Spleen (tissue), 11 donors: ENCODE results near the gene SLC35C1. TPM values are rescaled to one million over a fixed set of nuclear protein-coding genes. Genes with fewer than 3 reads are reported as not detected.

Experiments used
- DNase-seq: peaks from one replicate; pipeline ENCODE4 v3.0.0-alpha.2; 2020
- H3K27ac ChIP-seq, 8 donors: fragments of 200-600 bp; sonication (generic) in 7 of 8; 1 replicate in 4 of 8; 2 replicates in 4 of 8; pipeline versions ENCODE4 v1.5.0 to v1.8.0; 2016 to 2021; ENCODE audit warnings: inconsistent platforms in 4 of 8, mild to moderate bottlenecking in 4 of 8, moderate library complexity in 1 of 8
- H3K27me3 ChIP-seq, 7 donors: fragments of 200-600 bp; sonication (generic) in 6 of 7; replicated peaks in 1 of 7; 1 replicate in 4 of 7; 2 replicates in 3 of 7; pipeline versions ENCODE4 v1.5.0 to v1.8.0; 2016 to 2021; ENCODE audit warnings: inconsistent platforms in 3 of 7, mild to moderate bottlenecking in 1 of 7
- H3K36me3 ChIP-seq, 6 donors: fragments of 200-600 bp; sonication (generic) in 5 of 6; 1 replicate in 4 of 6; 2 replicates in 2 of 6; pipeline versions ENCODE4 v1.5.0 to v1.8.0; 2016 to 2021; ENCODE audit warnings: inconsistent platforms in 2 of 6
- H3K4me1 ChIP-seq, 6 donors: fragments of 200-600 bp; sonication (generic) in 5 of 6; 1 replicate in 3 of 6; 2 replicates in 3 of 6; pipeline versions ENCODE4 v1.5.0 to v1.8.0; 2016 to 2021; ENCODE audit warnings: inconsistent platforms in 3 of 6
- H3K4me3 ChIP-seq, 8 donors: fragments of 200-600 bp; sonication (generic) in 7 of 8; 1 replicate in 4 of 8; 2 replicates in 4 of 8; pipeline versions ENCODE4 v1.5.0 to v1.8.0; 2016 to 2021; ENCODE audit warnings: inconsistent platforms in 4 of 8, mild to moderate bottlenecking in 4 of 8, moderate library complexity in 2 of 8
- H3K9me3 ChIP-seq, 8 donors: fragments of 200-600 bp; sonication (generic) in 7 of 8; 1 replicate in 4 of 8; 2 replicates in 4 of 8; pipeline versions ENCODE4 v1.5.0 to v1.8.0; 2016 to 2021; ENCODE audit warnings: inconsistent platforms in 4 of 8
- CTCF ChIP-seq, 11 experiments: fragments of 200-600 bp in 7 of 11; fragments of 450-650 bp in 4 of 11; sonication (generic) in 4 of 11; IDR thresholded peaks in 8 of 11; conservative IDR thresholded peaks in 3 of 11; 1 replicate in 7 of 11; 2 replicates in 4 of 11; pipeline versions ENCODE4 v1.4.0 to v1.8.0; 2016 to 2021; ENCODE audit warnings: antibody characterized with exemption in 11 of 11, inconsistent platforms in 4 of 11, mild to moderate bottlenecking in 1 of 11
- POLR2A ChIP-seq, 3 donors: fragments of 450-650 bp; IDR thresholded peaks; one replicate each; pipeline ENCODE4 v1.5.1; 2017; ENCODE audit warnings: antibody characterized with exemption in 3 of 3, mild to moderate bottlenecking in 1 of 3
- POLR2AphosphoS5 ChIP-seq, 3 donors: sonication (generic); formaldehyde crosslinking; IDR thresholded peaks; one replicate each; pipeline ENCODE4 v1.5.1; 2017; ENCODE audit warnings: antibody characterized with exemption in 3 of 3
- WGBS, 5 donors: extraction: QIAGEN DNeasy Blood & Tissue Kit in 3 of 5; methylation state at CpG; one replicate each; pipeline versions ENCODE4 v1.1.5 to v1.1.7; 2013 to 2018; 5-methylcytosine and 5-hydroxymethylcytosine counted together
- intact Hi-C: fragments of 100-400 bp; cut with DNase I; formaldehyde crosslinking; loops from one replicate; pipeline ENCODE4 v1.15.0; 2023; ENCODE audit warnings: low total_unique reads
- polyA plus RNA-seq, 3 donors: library from polyadenylated mRNA; stranded (reverse); fragments of 200-250 nt; gene quantifications; one replicate each; pipeline ENCODE4 v1.2.1, GENCODE V29; 2013
- total RNA-seq, 7 donors: library from RNA; depleted of rRNA in 3 of 7; stranded (reverse); fragments of >200 nt in 3 of 7; fragmentation: NEBNext Ultra II Directional in 4 of 7; extraction: Animal tissue kit (Norgen Biotek cat#: 25700) in 4 of 7; gene quantifications; one replicate each; pipeline versions ENCODE4 v1.1.0 to v1.2.1, GENCODE V29; 2016 to 2021
- donor health status: healthy with polysubstance abuse.
- donor health status: DM: no; HTN: no; CAD: no; lungs with moderate emphysema.
- donor health status: DM: no; HTN: no; CAD: no.
- donor health status: Bipolar disorder and iron deficiency.
- donor health status: healthy.
- donor health status: DM: no; HTN: no; CAD: no.
- donor health status: DM: yes; HTN: yes; CAD: no.

The SLC35C1 gene
- total and polyA plus RNA-seq, 10 donors = 2.8 to 14.2 (median 10.4) TPM

- Histone ChIP-seq H3K36me3 (peaks cover 0 to 59% (median 22%) of the 10 kb centered on the region in 6 donors), H3K4me1 (peaks cover 18 to 44% (median 37%) of the 10 kb centered on the region in 6 donors), H3K9me3 (no peaks in the 10 kb centered on the region), H3K27me3 (no peaks in the 10 kb centered on the region), H3K27ac (no peak overlapping the region), H3K4me3 (no peak overlapping the region)
- intact Hi-C loops = no loop called here
- no peak for DNase-seq
- WGBS, 5 donors = 88 to 98% (median 94%) methylated on average over 11 to 17 of the region's 17 CpGs
- TF ChIP-seq CTCF (IDR thresholded peaks at IDR 0.05 in 8 of 11, conservative IDR thresholded peaks at IDR 0.05 in 3 of 11) (no peak), POLR2AphosphoS5 (IDR thresholded peaks at IDR 0.05) (no peak), POLR2A (IDR thresholded peaks at IDR 0.05) (no peak)
Observed at GRCh38 chr11:45811109-45811435, 6.1 kb downstream of the SLC35C1 start.

GRCh38 chr11:45811571-45812290, 6.8 kb downstream of the SLC35C1 start:
- TF ChIP-seq POLR2AphosphoS5 (IDR thresholded peaks at IDR 0.05) (no peak), CTCF (IDR thresholded peaks at IDR 0.05 in 8 of 11, conservative IDR thresholded peaks at IDR 0.05 in 3 of 11) (no peak), POLR2A (IDR thresholded peaks at IDR 0.05) (no peak)
- peaks cover 0 to 59% (median 22%) of the 10 kb centered on the region in 6 donors for H3K36me3 ChIP-seq
- H3K27ac ChIP-seq = no peak overlapping the region
- H3K27me3 ChIP-seq = no peaks in the 10 kb centered on the region
- peaks cover 12 to 41% (median 31%) of the 10 kb centered on the region in 6 donors for H3K4me1 ChIP-seq
- no peak for DNase-seq
- intact Hi-C loops = no loop called here
- no peaks in the 10 kb centered on the region for H3K9me3 ChIP-seq
- WGBS, 5 donors = 89 to 94% (median 92%) methylated on average over 7 to 8 of the region's 8 CpGs
- H3K4me3 ChIP-seq = no peak overlapping the region

GRCh38 chr11:45812581-45813548, 7.9 kb downstream of the SLC35C1 start:
- no peak for TF ChIP-seq POLR2A (IDR thresholded peaks at IDR 0.05)
- TF ChIP-seq POLR2AphosphoS5 (IDR thresholded peaks at IDR 0.05) = no peak
- TF ChIP-seq CTCF (IDR thresholded peaks at IDR 0.05 in 8 of 11, conservative IDR thresholded peaks at IDR 0.05 in 3 of 11) = no peak
- no peak for DNase-seq
- peaks cover 0 to 51% (median 22%) of the 10 kb centered on the region in 6 donors for H3K36me3 ChIP-seq
- H3K27me3 ChIP-seq = no peaks in the 10 kb centered on the region
- no peaks in the 10 kb centered on the region for H3K9me3 ChIP-seq
- 75 to 91% (median 85%) methylated on average over 7 of the region's 7 CpGs for WGBS, 5 donors
- no peak overlapping the region for H3K27ac ChIP-seq
- intact Hi-C loops = no loop called here
- no peak overlapping the region for H3K4me3 ChIP-seq
- H3K4me1 ChIP-seq = peaks cover under 1 to 41% (median 25%) of the 10 kb centered on the region in 6 donors

- Histone ChIP-seq H3K36me3 (peaks cover 0 to 22% (median 16%) of the 10 kb centered on the region in 6 donors), H3K9me3 (no peaks in the 10 kb centered on the region), H3K27ac (no peak overlapping the region), H3K27me3 (no peaks in the 10 kb centered on the region), H3K4me1 (peaks cover 0 to 29% (median 10%) of the 10 kb centered on the region in 6 donors), H3K4me3 (no peak overlapping the region)
- intact Hi-C loops = no loop called here
- WGBS, 5 donors = 75 to 88% (median 86%) methylated on average over 3 of the region's 3 CpGs
- no peak for TF ChIP-seq CTCF (IDR thresholded peaks at IDR 0.05 in 8 of 11, conservative IDR thresholded peaks at IDR 0.05 in 3 of 11)
- no peak for TF ChIP-seq POLR2AphosphoS5 (IDR thresholded peaks at IDR 0.05)
- no peak for TF ChIP-seq POLR2A (IDR thresholded peaks at IDR 0.05)
- DNase-seq = peak; percentile 11
Observed at GRCh38 chr11:45815747-45816146, 10.8 kb downstream of the SLC35C1 start.
